Omental fat pad (tissue), 4 donors: Measurements from ENCODE around the gene GAD1. TPM values are rescaled to one million over a fixed set of nuclear protein-coding genes. Genes with fewer than 3 reads are reported as not detected.

Source experiments
- ATAC-seq: fragments of 150-250 bp; one replicate; pipeline ENCODE4 v1.9.1; 2016; ENCODE audit warnings: mild to moderate bottlenecking, moderate library complexity; ENCODE audit not compliant: low FRiP score
- DNase-seq: peaks from one replicate; pipeline ENCODE4 v3.0.0-alpha.2; 2019; ENCODE audit warnings: low spot score
- CTCF ChIP-seq, 3 donors: fragments of 450-650 bp; IDR thresholded peaks; one replicate each; pipeline ENCODE4 v1.5.1; 2016 to 2017; ENCODE audit warnings: antibody characterized with exemption in 3 of 3, mild to moderate bottlenecking in 3 of 3, moderate library complexity in 2 of 3
- total RNA-seq, 4 donors: library from RNA; depleted of rRNA; stranded (reverse); fragments of >200 nt; gene quantifications; one replicate each; pipeline ENCODE4 v1.1.0, GENCODE V29; 2016

The GAD1 gene
- total RNA-seq, 4 donors from 2014 or later = 0.31 TPM; not detected in 3

- TF ChIP-seq CTCF (IDR thresholded peaks at IDR 0.05) = no peak
- ATAC-seq (no peak), DNase-seq (no peak)
These were observed 28.7 kb downstream of the GAD1 start for GRCh38 chr2:170845343-170845742.

DNA sequence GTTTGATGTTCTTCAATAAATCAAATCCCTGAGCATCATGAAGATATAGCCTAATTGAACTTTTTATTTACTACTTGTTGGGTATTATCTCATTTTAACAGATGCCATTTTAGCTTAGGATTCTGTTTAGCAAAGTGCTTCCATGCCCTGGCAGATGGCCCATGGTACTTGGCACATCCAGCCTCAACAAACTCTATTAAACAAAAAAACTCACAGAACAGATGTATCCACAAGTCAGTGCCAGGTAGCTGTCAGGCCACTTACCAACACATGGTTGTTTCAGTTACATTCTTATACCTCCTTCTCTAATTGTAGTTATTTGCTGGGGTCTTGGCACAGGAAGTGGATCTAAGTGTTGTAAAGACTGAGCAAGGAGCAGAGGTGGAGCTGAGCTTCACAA lies 29.6 kb downstream of the GAD1 start:
- no peak for TF ChIP-seq CTCF (IDR thresholded peaks at IDR 0.05)
- no peak for ATAC-seq
- DNase-seq = no peak

GRCh38 chr2:170847716-170848115 lies 31.0 kb downstream of the GAD1 start:
- DNase-seq = no peak
- TF ChIP-seq CTCF (IDR thresholded peaks at IDR 0.05) = no peak
- ATAC-seq = no peak

DNA sequence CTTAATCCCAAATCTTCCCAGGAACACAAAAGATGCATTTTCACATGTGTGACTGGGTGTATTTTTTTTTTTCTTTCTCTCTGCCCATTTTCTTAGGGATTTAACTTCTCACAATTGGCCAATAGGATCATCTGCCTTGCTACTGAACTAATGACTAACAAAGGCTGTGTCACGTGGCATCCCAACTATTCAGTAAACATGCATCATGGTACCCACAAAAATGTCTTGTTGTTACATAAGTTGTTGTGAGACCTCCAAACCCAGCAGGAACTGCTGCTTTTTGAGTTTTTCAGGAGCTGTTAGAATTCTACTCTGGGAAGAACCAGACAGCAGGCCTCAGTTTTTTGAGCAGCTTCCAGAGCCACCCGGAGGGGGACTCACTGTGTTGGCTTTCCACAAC lies 31.9 kb downstream of the GAD1 start:
- no peak for TF ChIP-seq CTCF (IDR thresholded peaks at IDR 0.05)
- DNase-seq (no peak), ATAC-seq (no peak)

- no peak for DNase-seq
- no peak for TF ChIP-seq CTCF (IDR thresholded peaks at IDR 0.05)
- ATAC-seq = no peak
These were observed 33.6 kb downstream of the GAD1 start for GRCh38 chr2:170850251-170850650.

DNA sequence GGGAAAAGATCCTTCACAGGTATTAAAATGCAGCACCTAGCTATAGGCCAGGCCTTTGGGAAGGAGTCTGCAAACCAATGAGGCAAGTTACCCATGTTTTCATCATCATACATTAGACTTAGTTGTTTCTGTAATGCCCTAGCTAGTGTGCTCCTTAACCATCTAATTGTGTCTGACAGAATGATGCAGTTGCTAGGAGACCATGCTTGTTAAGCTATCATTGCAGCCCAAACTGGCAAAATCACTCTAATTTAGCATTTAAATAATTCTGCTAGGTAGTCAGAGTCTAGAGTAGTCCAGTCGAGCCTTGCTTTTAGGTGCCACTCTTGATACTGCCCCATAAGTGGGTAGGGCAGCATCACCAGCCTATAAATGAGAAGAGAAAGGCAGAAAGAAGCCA lies 34.9 kb downstream of the GAD1 start:
- no peak for DNase-seq
- no peak for TF ChIP-seq CTCF (IDR thresholded peaks at IDR 0.05)
- no peak for ATAC-seq

GRCh38 chr2:170856066-170856465 lies 39.4 kb downstream of the GAD1 start:
- no peak for ATAC-seq
- no peak for TF ChIP-seq CTCF (IDR thresholded peaks at IDR 0.05)

More at GRCh38 chr2:170856066-170856465, 39.4 kb downstream of the GAD1 start:
- DNase-seq = no peak
